SK-N-SH (cell line): ENCODE results near the gene SPAST.

Experiments
- CTCF ChIP-seq: fragments of 200-600 bp; sonication (generic); IDR thresholded peaks from 2 replicates; pipeline ENCODE4 v1.6.1; 2017; ENCODE audit warnings: antibody characterized with exemption, mild to moderate bottlenecking, moderate library complexity
- EP300 ChIP-seq, 2 experiments: IDR thresholded peaks; 2 replicates each; pipeline versions ENCODE4 v1.4.0 to v1.6.1; 2012; ENCODE audit warnings: borderline replicate concordance in 1 of 2, low read depth in 1 of 2, low read length in 1 of 2
- FOXM1 ChIP-seq: IDR thresholded peaks from 2 replicates; pipeline ENCODE4 v1.4.0; 2012; ENCODE audit warnings: low read depth, mild to moderate bottlenecking
- GABPA ChIP-seq: IDR thresholded peaks from 2 replicates; pipeline ENCODE4 v1.4.0; 2012; ENCODE audit warnings: low read depth, mild to moderate bottlenecking
- POLR2AphosphoS5 ChIP-seq: IDR thresholded peaks from 2 replicates; pipeline ENCODE4 v1.6.1; 2012; ENCODE audit warnings: low read depth, low read length
- RCOR1 ChIP-seq: fragments of 150-350 bp; IDR thresholded peaks from 2 replicates; pipeline ENCODE4 v1.6.1; 2017; ENCODE audit warnings: antibody characterized with exemption, low read length
- SMC3 ChIP-seq: IDR thresholded peaks from 2 replicates; pipeline ENCODE4 v1.6.1; 2012; ENCODE audit warnings: low read depth, low read length, improper control_type of control experiment
- USF1 ChIP-seq: IDR thresholded peaks from 2 replicates; pipeline ENCODE4 v1.4.0; 2012; ENCODE audit warnings: low read depth, borderline replicate concordance

GRCh38 chr2:32119161-32119560 lies 55.8 kb downstream of the SPAST start:
- no peak for TF ChIP-seq CTCF
- TF ChIP-seq GABPA = no peak
- no peak for TF ChIP-seq SMC3
- no peak for TF ChIP-seq USF1
- TF ChIP-seq POLR2AphosphoS5 = no peak
- no peak for TF ChIP-seq EP300 (IDR thresholded peaks at IDR 0.05; ENCODE audit: borderline replicate concordance in 1 of 2, low read depth in 1 of 2, low read length in 1 of 2)
- TF ChIP-seq RCOR1 = no peak
- TF ChIP-seq FOXM1 = no peak
